Activated naive CD4-positive, alpha-beta T cell treated with anti-CD3 and anti-CD28 coated beads, Interleukin-2, amount 10 ng/mL, durations not matched to agents 7 days and 5 days (primary cell): ENCODE measurements around the gene SKA1.

Experiments
- CTCF ChIA-PET: fragments of 350-600 bp; sonication (Branson Sonifier 250); formaldehyde crosslinking; loops from one replicate; lab custom pipeline; 2021; ENCODE audit warnings: antibody characterized with exemption; lab: Charles Lee
- DNase-seq: peaks from one replicate; pipeline ENCODE4 v3.0.0-alpha.2; 2020
- H3K27ac Mint-ChIP-seq: one replicate; pipeline ENCODE4 v1.8.0; 2021; ENCODE audit warnings: mild to moderate bottlenecking, moderate library complexity, mixed read lengths
- H3K27me3 Mint-ChIP-seq: one replicate; pipeline ENCODE4 v1.8.0; 2021; ENCODE audit warnings: mild to moderate bottlenecking, mixed read lengths
- H3K36me3 Mint-ChIP-seq: one replicate; pipeline ENCODE4 v1.8.0; 2021; ENCODE audit warnings: mixed read lengths
- H3K4me1 Mint-ChIP-seq: one replicate; pipeline ENCODE4 v1.8.0; 2021; ENCODE audit warnings: mixed read lengths
- H3K4me3 Mint-ChIP-seq: one replicate; pipeline ENCODE4 v1.8.0; 2021; ENCODE audit warnings: mild to moderate bottlenecking, moderate library complexity, mixed read lengths
- H3K9me3 Mint-ChIP-seq: one replicate; pipeline ENCODE4 v1.8.0; 2021; ENCODE audit warnings: mixed read lengths

The SKA1 gene

GRCh38 chr18:50374753-50375391 is at the start of gene SKA1:
TSS of gene SKA1 (plus strand) at chr18:50375046. CDS start at chr18:50375831, 785 bp downstream.
- H3K36me3 Mint-ChIP-seq, result peaks cover 22% of the 10 kb centered on the region
- CTCF ChIA-PET, result interaction anchor here (1.0 to 2.1 kb wide), 2 partner anchors 18 to 157 kb away, joined by 4 to 11 read pairs; no protein-coding TSS in a partner anchor
- H3K27me3 Mint-ChIP-seq, result peaks cover 13% of the 10 kb centered on the region
- peak; percentile 93 for DNase-seq
- peak within 1 kb of the TSS; percentile 86 for H3K4me3 Mint-ChIP-seq
- peak within 1 kb of the TSS; percentile 88 for H3K27ac Mint-ChIP-seq
- H3K4me1 Mint-ChIP-seq, result peaks cover 36% of the 10 kb centered on the region
- peaks cover 11% of the 10 kb centered on the region for H3K9me3 Mint-ChIP-seq

- CTCF ChIA-PET, result interaction anchor here (0.8 kb wide), 1 partner anchor 8 kb away, joined by 3 read pairs; no protein-coding TSS in a partner anchor
- Mint-ChIP-seq H3K4me3 (no peak overlapping the region), H3K27me3 (peaks cover 41% of the 10 kb centered on the region), H3K36me3 (no peaks in the 10 kb centered on the region), H3K27ac (no peak overlapping the region), H3K4me1 (no peaks in the 10 kb centered on the region), H3K9me3 (peaks cover 2% of the 10 kb centered on the region)
- DNase-seq, result no peak
Observed at GRCh38 chr18:50327983-50328382, 46.9 kb upstream of the SKA1 start.

- DNase-seq, result no peak
- Mint-ChIP-seq H3K36me3 (no peaks in the 10 kb centered on the region), H3K4me3 (no peak overlapping the region), H3K27me3 (peaks cover 29% of the 10 kb centered on the region), H3K4me1 (no peaks in the 10 kb centered on the region), H3K9me3 (peaks cover 2% of the 10 kb centered on the region), H3K27ac (no peak overlapping the region)
- CTCF ChIA-PET, result no interaction called here
Observed at GRCh38 chr18:50330176-50330575, 44.7 kb upstream of the SKA1 start.

GRCh38 chr18:50331691-50332090 is 43.2 kb upstream of the SKA1 start:
- CTCF ChIA-PET, result interaction anchor here (1.0 to 2.7 kb wide), 2 partner anchors 25 to 43 kb away, joined by 3 to 11 read pairs; no protein-coding TSS in a partner anchor
- H3K4me1 Mint-ChIP-seq, result no peaks in the 10 kb centered on the region
- H3K36me3 Mint-ChIP-seq, result no peaks in the 10 kb centered on the region
- DNase-seq, result no peak
- H3K27ac Mint-ChIP-seq, result no peak overlapping the region
- peaks cover 25% of the 10 kb centered on the region for H3K27me3 Mint-ChIP-seq
- H3K4me3 Mint-ChIP-seq, result no peak overlapping the region
- H3K9me3 Mint-ChIP-seq, result peaks cover 2% of the 10 kb centered on the region

GRCh38 chr18:50334546-50335152 is 40.2 kb upstream of the SKA1 start:
- CTCF ChIA-PET, result no interaction called here
- Mint-ChIP-seq H3K36me3 (no peaks in the 10 kb centered on the region), H3K4me1 (no peaks in the 10 kb centered on the region), H3K27me3 (peaks cover 26% of the 10 kb centered on the region), H3K4me3 (no peak overlapping the region), H3K27ac (no peak overlapping the region), H3K9me3 (peaks cover 2% of the 10 kb centered on the region)
- no peak for DNase-seq

- CTCF ChIA-PET, result no interaction called here
- DNase-seq, result no peak
- H3K4me1 Mint-ChIP-seq, result no peaks in the 10 kb centered on the region
- no peak overlapping the region for H3K27ac Mint-ChIP-seq
- no peaks in the 10 kb centered on the region for H3K36me3 Mint-ChIP-seq
- H3K4me3 Mint-ChIP-seq, result no peak overlapping the region
- peaks cover 13% of the 10 kb centered on the region for H3K27me3 Mint-ChIP-seq
- H3K9me3 Mint-ChIP-seq, result no peaks in the 10 kb centered on the region
Observed at GRCh38 chr18:50338122-50338521, 36.7 kb upstream of the SKA1 start.

GRCh38 chr18:50338715-50339114 is 36.1 kb upstream of the SKA1 start:
- H3K36me3 Mint-ChIP-seq, result no peaks in the 10 kb centered on the region
- H3K27ac Mint-ChIP-seq, result no peak overlapping the region
- no peaks in the 10 kb centered on the region for H3K4me1 Mint-ChIP-seq
- peaks cover 13% of the 10 kb centered on the region for H3K27me3 Mint-ChIP-seq
- H3K4me3 Mint-ChIP-seq, result no peak overlapping the region
- no peaks in the 10 kb centered on the region for H3K9me3 Mint-ChIP-seq
- no peak for DNase-seq
- CTCF ChIA-PET, result interaction anchor here (1.6 kb wide), 1 partner anchor 18 kb away, joined by 6 read pairs; no protein-coding TSS in a partner anchor

GRCh38 chr18:50340078-50340477 is 34.8 kb upstream of the SKA1 start:
- H3K9me3 Mint-ChIP-seq, result no peaks in the 10 kb centered on the region
- CTCF ChIA-PET, result interaction anchor here (1.2 to 1.6 kb wide), 2 partner anchors 17 to 46 kb away, joined by 4 to 6 read pairs; no protein-coding TSS in a partner anchor
- H3K27ac Mint-ChIP-seq, result no peak overlapping the region
- H3K4me3 Mint-ChIP-seq, result no peak overlapping the region
- no peaks in the 10 kb centered on the region for H3K36me3 Mint-ChIP-seq
- no peaks in the 10 kb centered on the region for H3K4me1 Mint-ChIP-seq
- no peak for DNase-seq
- peaks cover 13% of the 10 kb centered on the region for H3K27me3 Mint-ChIP-seq

GRCh38 chr18:50341443-50341842 is 33.4 kb upstream of the SKA1 start:
- Mint-ChIP-seq H3K36me3 (no peaks in the 10 kb centered on the region), H3K4me1 (no peaks in the 10 kb centered on the region), H3K4me3 (no peak overlapping the region), H3K9me3 (no peaks in the 10 kb centered on the region), H3K27me3 (peaks cover 13% of the 10 kb centered on the region), H3K27ac (no peak overlapping the region)
- no peak for DNase-seq
- CTCF ChIA-PET, result no interaction called here

- H3K27ac Mint-ChIP-seq, result no peak overlapping the region
- peaks cover 21% of the 10 kb centered on the region for H3K27me3 Mint-ChIP-seq
- H3K36me3 Mint-ChIP-seq, result no peaks in the 10 kb centered on the region
- H3K4me1 Mint-ChIP-seq, result no peaks in the 10 kb centered on the region
- H3K9me3 Mint-ChIP-seq, result no peaks in the 10 kb centered on the region
- DNase-seq, result no peak
- H3K4me3 Mint-ChIP-seq, result no peak overlapping the region
- CTCF ChIA-PET, result no interaction called here
Observed at GRCh38 chr18:50350699-50351098, 24.1 kb upstream of the SKA1 start.

- no peak for DNase-seq
- no peak overlapping the region for H3K4me3 Mint-ChIP-seq
- CTCF ChIA-PET, result interaction anchor here (0.7 to 4.0 kb wide), 34 partner anchors 15 to 493 kb away, joined by 3 to 111 read pairs (median 6); partner anchors contain the start of genes CFAP53, MBD1, MYO5B and SKA1
- H3K4me1 Mint-ChIP-seq, result peaks cover 13% of the 10 kb centered on the region
- H3K27me3 Mint-ChIP-seq, result peaks cover 29% of the 10 kb centered on the region
- no peaks in the 10 kb centered on the region for H3K9me3 Mint-ChIP-seq
- no peak overlapping the region for H3K27ac Mint-ChIP-seq
- H3K36me3 Mint-ChIP-seq, result no peaks in the 10 kb centered on the region
Observed at GRCh38 chr18:50356036-50356945, 18.6 kb upstream of the SKA1 start.

GRCh38 chr18:50358844-50359243 is 16.0 kb upstream of the SKA1 start:
- no peaks in the 10 kb centered on the region for H3K9me3 Mint-ChIP-seq
- DNase-seq, result no peak
- H3K27ac Mint-ChIP-seq, result no peak overlapping the region
- peaks cover 13% of the 10 kb centered on the region for H3K4me1 Mint-ChIP-seq
- peaks cover 33% of the 10 kb centered on the region for H3K27me3 Mint-ChIP-seq
- H3K36me3 Mint-ChIP-seq, result no peaks in the 10 kb centered on the region
- CTCF ChIA-PET, result interaction anchor here (0.7 to 2.1 kb wide), 3 partner anchors 90 to 354 kb away, joined by 3 to 15 read pairs (median 4); no protein-coding TSS in a partner anchor
- no peak overlapping the region for H3K4me3 Mint-ChIP-seq

- CTCF ChIA-PET, result interaction anchor here (0.8 to 2.1 kb wide), 2 partner anchors 91 to 141 kb away, joined by 3 to 15 read pairs; no protein-coding TSS in a partner anchor
- Mint-ChIP-seq H3K4me1 (peaks cover 13% of the 10 kb centered on the region), H3K27ac (no peak overlapping the region), H3K9me3 (no peaks in the 10 kb centered on the region), H3K4me3 (no peak overlapping the region), H3K36me3 (no peaks in the 10 kb centered on the region), H3K27me3 (peaks cover 37% of the 10 kb centered on the region)
- DNase-seq, result no peak
Observed at GRCh38 chr18:50359806-50360205, 15.0 kb upstream of the SKA1 start.

- H3K27ac Mint-ChIP-seq, result no peak overlapping the region
- peaks cover 37% of the 10 kb centered on the region for H3K27me3 Mint-ChIP-seq
- no peak overlapping the region for H3K4me3 Mint-ChIP-seq
- H3K9me3 Mint-ChIP-seq, result no peaks in the 10 kb centered on the region
- DNase-seq, result no peak
- peaks cover 13% of the 10 kb centered on the region for H3K4me1 Mint-ChIP-seq
- CTCF ChIA-PET, result interaction anchor here (2.1 kb wide), 1 partner anchor 142 kb away, joined by 15 read pairs; no protein-coding TSS in a partner anchor
- H3K36me3 Mint-ChIP-seq, result no peaks in the 10 kb centered on the region
Observed at GRCh38 chr18:50360611-50361010, 14.2 kb upstream of the SKA1 start.
